Inferior parietal cortex (tissue), 1 donor: ENCODE data around the gene USP27X.

Source experiments
- DNase-seq: peaks from one replicate; pipeline ENCODE4 v3.0.0-alpha.2; 2016; ENCODE audit errors: extremely low spot score

The USP27X gene

GRCh38 chrX:49878834-49879655 lies at the start of gene USP27X:
Gene USP27X (plus strand): TSS chrX:49879484. CDS start chrX:49880308, 824 bp downstream.
- DNase-seq: peak; percentile 67

DNA sequence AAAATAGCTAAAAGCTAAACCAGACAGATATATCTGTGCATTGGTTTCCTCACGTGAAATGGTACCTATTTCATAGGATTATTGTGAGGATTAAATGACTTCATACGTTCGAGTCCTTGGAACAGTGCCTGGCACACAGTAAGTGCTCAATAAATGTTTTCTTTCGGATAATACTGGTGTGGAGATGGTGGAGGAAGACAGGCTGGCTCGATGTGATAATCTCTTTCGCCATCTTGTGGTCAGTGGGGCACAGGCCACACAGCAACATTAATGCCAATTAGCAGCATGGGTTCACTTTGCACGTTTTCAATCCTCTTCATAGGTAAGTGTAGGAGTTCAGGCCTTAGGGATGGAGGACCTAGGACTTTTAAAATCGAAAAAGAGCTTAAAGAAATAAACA lies 40.9 kb upstream of the USP27X start:
- DNase-seq: peak; percentile 18

DNA sequence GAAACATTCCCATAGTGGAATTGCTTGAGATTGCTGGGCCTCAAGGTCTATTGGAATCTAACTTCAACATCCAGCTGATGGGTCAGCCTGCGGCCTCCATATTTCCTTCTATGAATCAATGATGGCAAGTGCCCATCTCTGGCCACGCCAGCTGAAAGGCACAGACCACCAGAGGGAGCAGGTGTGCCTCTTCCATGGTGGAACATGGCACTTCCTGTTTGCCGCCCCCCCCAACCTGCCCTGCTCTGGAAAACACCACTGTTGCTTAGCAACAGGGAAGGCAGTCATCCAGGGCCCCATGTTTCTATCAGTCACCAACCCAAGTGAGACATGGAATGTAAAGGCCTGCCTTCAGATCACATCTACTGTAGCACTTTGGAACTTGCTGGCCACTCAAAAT lies 38.6 kb upstream of the USP27X start:
- peak; percentile 49 for DNase-seq

DNA sequence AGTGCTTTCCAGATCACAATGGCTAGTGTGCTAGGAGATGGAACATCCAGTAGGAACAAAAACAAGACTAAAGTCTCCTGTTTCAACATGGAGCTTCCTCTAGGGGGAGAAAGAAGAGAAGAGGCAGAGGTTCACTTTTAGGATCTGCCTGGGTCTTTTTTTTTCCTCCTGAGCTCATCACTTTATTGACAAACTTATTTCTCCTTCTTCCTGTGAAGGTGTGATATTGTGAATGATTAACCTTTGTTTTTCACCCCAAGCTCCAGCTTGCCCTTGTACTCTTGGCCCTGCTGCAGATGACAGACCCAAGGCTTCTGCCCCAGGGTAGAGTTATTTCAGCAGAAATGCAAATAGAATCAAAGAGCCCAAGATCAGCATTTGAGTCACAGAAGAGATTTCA lies 36.7 kb upstream of the USP27X start:
- DNase-seq: no peak

DNA sequence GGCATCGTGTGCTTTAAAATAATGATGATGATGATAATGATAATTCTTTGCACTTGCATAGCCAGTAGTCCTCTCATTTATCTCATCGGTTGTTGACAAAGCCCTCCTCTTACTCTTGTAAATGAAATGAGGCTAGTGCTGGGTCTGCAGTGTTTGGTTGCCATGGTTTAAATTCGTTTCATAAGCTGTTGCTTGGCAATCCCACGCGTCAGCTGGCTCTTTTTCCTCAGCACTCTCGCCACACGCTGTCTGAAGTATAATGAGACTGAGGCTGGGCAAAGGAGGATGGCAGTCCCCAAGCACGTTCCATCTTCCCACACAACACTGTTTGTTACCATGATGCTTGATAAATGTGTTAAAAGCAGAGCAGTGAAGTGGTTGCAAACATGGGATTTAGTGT lies 34.7 kb upstream of the USP27X start:
- DNase-seq: peak; percentile 37

GRCh38 chrX:49845701-49846403 lies 33.4 kb upstream of the USP27X start:
- no peak for DNase-seq

GRCh38 chrX:49846522-49846921 lies 32.8 kb upstream of the USP27X start:
- DNase-seq: no peak

- no peak for DNase-seq
These were observed 31.0 kb upstream of the USP27X start for GRCh38 chrX:49848275-49848674.

DNA sequence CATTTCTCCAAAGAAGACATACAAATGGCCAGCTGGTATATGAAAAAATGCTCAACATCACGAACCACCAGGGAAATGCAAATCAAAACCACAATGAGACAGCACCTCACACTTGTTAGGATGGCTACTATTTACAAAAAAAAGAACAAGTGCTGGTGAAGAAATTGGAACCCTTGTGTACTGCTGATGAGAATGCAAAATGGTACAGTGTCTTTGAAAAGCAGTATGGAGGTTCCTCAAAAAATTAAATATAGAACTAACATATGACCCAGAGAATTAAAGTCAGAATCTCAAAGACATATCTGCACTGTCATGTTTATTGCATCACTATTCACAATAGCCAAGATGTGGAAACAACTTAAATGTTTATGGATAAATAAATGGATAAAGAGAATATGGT lies 29.3 kb upstream of the USP27X start:
- no peak for DNase-seq

GRCh38 chrX:49853661-49854060 lies 25.6 kb upstream of the USP27X start:
- DNase-seq: no peak

- no peak for DNase-seq
These were observed 22.5 kb upstream of the USP27X start for GRCh38 chrX:49856819-49857218.

- DNase-seq: no peak
These were observed 20.9 kb upstream of the USP27X start for GRCh38 chrX:49858341-49858740.

- no peak for DNase-seq
These were observed 19.8 kb upstream of the USP27X start for GRCh38 chrX:49859491-49859890.

DNA sequence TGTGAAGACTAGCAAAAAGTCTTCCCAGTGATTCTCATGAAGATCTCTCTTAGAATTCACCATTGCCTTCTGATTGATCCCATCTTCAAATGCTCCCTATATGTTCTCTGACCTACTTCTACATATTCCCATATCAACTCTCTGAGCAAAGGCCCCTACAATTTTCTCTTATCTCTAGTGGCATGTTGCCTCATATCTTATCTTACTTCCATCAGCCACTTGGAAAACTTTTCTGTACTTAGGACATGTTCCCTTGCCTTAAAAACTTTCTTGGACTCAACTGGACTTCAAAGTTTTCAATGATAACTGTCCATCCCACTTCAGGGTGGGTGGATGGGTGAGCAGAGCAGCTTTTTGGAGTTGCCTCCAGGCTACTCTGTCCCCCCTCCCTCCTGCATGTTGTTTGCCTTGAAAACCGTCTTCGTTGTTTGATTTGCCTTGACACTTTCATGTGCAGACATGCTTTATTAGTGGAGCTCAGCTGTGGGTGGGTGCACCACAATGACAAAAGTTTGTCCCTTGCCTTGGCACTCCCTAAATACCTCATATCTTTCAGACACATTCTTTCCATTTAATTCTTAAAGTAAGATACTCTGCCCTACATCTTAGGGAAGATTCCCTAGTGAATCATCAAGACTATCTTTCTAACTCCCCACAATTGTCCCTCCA lies 18.3 kb upstream of the USP27X start:
- no peak for DNase-seq

DNA sequence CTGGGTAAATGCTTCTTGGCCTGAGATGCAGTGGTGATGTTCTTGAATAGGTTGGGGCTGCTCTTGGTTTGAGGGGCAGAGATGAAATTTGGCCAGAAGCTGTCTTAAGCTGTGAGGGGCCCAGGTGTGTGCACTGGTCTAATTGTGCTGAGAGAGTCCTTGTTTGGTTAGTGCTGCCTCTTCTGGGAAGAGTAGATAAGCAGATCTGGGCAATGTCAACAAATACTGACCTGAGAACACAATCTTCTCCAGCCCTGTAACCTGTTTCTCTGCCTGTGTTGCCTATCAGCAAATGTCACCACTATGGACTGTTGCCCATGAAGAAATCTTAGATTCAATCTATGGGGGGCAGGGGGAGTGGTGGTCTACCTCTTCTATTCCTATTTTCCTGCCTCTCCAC lies 17.2 kb upstream of the USP27X start:
- DNase-seq: no peak

DNA sequence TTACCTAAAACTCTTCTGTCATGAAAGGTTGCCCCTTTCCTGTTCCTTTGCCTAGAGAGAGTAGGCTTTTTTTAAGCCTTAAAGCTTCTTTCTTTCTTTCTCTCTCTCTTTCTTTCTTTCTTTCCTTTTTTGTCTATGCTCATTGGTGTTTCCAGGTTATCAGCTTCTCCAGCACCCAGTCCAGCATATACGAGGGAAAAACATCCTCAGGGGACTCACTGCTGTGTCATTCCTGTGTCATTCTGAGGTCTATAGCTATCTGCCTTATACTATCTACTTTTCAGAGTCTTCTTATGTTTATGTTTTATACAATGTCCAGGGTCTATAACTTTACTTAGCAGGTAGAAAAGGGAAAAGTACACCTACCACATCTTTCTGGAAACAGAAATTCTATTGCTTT lies 10.5 kb upstream of the USP27X start:
- DNase-seq: no peak

DNA sequence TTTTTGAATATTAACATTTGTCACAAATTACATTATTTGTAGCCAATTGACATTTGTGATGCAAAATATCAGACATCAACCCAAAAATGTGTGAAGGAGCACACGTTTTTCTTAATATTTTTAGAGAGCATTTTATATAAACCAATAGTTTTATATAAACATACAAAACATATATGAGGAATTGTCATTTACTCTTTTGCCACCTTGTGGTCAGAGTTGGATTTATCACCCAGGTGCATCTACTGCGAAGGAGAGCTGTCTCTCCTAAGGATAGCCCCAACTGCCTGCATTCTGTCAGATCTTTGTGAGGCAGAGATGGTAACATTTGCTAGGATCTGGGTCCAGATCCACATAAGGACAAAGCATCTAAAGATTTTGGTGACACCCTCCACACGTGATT lies 2.5 kb upstream of the USP27X start:
- peak; percentile 65 for DNase-seq

GRCh38 chrX:49877397-49878101 lies 1.7 kb upstream of the USP27X start:
- DNase-seq: no peak

- DNase-seq: no peak
These were observed 1.0 kb upstream of the USP27X start for GRCh38 chrX:49878128-49878833.

GRCh38 chrX:49879656-49880277 lies 483 bp downstream of the USP27X start:
- no peak for DNase-seq

GRCh38 chrX:49880668-49881067 lies 1.4 kb downstream of the USP27X start:
- DNase-seq: no peak
